Stimulated activated CD8-positive, alpha-beta memory T cell treated with anti-CD3 and anti-CD28 coated beads, Interleukin-12 subunit alpha, Interleukin-12 subunit beta, amount 100 ng/mL, for 4 hours (primary cell): ENCODE measurements around the gene ZNF138.
"Not testable (repeated sequence)": the region's sequence is repeated elsewhere in the genome, so short reads cannot be mapped to it uniquely, and the experiment has no call there.

Experiments
- DNase-seq: peaks from one replicate; pipeline ENCODE4 v3.0.0-alpha.2; 2020; ENCODE audit warnings: low read depth

ZNF138 gene

DNA sequence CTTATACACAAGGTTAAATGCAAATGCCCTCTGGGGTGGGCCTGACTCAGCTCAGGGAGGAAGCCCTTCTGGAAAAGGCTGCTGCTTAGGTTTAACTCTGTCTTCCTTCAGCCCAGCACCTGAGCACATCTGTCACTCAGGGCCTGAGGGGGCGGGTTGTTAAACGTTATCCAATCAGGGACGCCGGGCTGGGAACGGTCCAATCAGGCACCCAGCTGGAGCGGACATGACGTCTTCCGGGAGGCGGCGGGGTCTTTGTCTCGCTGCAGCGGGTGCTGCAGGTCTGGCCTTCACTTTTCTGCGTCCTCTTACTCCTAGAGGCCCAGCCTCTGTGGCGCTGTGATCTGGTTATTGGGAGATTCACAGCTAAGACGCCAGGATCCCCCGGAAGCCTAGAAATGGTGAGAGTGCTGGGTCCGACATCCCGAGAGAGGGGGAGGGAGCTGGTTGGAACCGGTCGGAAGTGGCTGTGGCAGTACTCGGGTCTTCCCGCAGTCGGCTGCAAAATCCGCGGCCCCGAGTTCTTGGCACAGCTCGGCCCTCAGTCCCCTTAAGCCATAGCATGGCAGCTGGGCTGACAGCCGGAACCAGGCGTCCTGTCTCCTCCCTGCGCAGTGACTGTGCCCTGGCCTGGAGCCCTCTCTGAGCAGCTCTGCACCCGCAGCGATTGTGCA, at the start of gene ZNF138:
Gene ZNF138, plus strand, starts transcription at position 258 of the 674 bp plus-strand sequence. Its CDS starts 141 bp downstream, at position 399.
- DNase-seq, result peak; percentile 82

DNA sequence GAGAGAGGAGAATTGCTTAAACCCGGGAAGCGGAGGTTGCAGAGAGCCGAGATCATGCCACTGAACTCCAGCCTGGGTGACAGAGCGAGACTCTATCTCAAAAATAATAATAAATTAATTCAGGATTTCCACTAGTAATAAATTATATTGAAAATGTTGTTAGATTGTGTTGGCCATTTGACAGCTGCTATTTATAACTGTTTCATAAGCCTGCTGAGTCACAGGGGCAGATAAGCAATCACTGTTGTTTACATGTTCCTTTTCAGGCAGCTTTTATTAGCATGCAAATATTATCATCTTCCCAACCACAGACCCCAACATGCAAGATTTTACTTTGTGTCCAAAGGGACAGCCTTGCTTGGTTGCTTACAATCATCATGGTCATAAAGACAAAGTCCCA, 49.5 kb upstream of the ZNF138 start:
- DNase-seq, result no peak

DNA sequence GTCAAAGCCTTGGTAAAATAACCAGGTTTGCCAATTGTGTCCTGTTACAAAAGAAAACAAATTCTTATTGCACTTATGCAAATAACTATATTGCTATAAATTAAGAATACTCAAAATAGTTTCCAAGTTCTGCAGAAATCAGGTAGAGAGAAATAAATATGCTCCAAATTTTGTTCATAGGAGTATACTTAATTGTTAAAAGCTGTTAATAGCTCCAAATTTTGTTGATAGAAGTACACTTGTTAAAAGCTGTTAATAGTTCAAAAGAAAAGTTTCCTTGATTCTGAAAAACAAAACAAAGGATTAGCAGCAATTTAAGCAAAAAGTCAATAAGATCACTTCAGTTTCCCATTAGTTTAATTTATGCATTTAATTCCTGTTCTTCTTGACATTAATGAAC, 46.4 kb upstream of the ZNF138 start:
- no peak for DNase-seq

GRCh38 chr7:64753032-64753431, 41.2 kb upstream of the ZNF138 start:
- DNase-seq, result no peak

DNA sequence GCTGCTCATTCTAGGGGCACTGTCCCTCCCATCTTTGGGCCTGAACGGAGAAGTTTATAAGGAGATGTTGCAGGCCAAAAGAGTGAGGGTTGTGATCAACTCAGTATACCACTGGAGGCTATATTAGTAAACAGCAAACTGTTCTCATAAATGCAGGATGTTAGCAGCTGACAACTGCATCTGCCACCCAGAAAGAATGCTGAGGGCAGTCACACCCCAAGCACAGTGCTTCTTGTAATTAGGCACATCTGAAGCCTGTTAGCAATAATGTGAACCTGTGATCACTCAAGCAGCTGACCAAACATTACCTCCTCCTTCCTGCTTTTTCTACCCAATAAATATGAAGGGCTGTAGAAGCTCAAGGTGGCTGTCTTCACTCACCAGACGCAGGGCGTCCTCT, 38.4 kb upstream of the ZNF138 start:
- no peak for DNase-seq

DNA sequence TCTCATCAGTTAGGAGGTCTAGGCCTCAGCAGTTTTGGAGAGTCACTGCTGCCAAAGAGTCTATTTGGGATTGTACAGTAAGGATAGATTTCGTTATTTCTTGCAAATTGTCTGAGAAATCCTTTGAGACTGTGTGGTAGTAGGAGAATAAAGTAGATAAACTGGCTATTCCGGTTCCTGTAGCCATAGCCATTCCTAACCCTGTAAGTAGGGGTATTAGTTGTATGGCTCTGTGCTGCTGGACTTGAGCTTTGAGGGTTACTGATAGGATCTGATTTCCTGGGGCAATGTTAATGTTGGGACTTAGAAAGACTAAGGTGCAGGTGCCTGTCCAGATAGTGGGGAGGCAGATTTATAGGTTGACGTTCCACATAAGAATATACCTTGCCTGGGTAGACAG, 36.1 kb upstream of the ZNF138 start:
- DNase-seq, result no peak

DNA sequence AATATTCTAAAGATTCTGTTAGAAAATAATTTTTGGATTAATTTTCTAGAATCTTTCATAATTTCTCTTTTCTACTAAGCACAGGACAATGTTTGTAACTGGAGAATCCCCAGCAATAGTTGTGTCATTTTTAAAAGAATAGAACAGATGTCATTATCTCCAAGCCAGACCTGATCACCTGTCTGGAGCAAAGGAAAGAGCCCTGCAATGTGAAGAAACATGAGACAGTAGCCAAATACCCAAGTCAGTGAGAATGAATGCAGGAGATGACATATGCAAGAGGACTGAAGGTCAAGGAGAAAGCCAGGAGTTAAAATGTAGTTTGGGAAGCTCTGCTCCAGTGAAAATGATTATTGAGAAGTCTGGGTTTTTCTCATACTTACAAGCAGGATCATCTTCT, 25.4 kb upstream of the ZNF138 start:
- DNase-seq, result no peak

DNA sequence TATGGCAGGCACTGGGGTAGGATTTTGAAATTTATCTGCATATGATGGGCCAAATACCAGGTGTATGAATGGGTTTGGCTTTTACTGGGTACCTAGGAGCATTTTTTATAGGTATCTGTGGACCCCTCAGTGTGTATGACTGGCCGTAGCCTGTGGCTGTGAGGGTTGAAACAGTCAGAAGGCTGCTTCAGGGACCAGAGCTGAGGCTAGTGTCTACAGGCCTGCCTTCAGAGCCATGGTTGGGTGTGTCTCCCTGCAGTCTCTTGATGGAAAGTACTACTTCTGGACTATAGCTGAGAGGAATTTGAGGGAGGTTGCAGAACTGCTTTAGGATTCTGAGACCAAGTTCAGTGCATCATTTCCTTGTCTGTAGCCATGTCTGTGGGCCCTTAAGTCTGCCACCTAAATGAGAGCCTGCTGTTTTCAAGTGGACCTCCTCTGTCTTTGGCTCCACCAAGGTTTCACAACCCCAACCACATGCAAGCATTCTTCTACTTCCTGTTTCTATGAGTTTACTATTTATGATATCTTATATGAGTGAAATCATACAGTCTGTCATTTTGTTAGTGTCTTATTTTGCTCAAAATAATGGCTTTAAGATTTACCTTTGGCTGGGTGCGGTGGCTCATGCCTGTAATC, 19.9 kb upstream of the ZNF138 start:
- no peak for DNase-seq

- no peak for DNase-seq
These were observed 18.9 kb upstream of the ZNF138 start for GRCh38 chr7:64775289-64775688.

- not testable (repeated sequence) for DNase-seq
These were observed 9.4 kb upstream of the ZNF138 start for GRCh38 chr7:64784842-64785241.

GRCh38 chr7:64787295-64787694, 6.9 kb upstream of the ZNF138 start:
- no peak for DNase-seq

DNA sequence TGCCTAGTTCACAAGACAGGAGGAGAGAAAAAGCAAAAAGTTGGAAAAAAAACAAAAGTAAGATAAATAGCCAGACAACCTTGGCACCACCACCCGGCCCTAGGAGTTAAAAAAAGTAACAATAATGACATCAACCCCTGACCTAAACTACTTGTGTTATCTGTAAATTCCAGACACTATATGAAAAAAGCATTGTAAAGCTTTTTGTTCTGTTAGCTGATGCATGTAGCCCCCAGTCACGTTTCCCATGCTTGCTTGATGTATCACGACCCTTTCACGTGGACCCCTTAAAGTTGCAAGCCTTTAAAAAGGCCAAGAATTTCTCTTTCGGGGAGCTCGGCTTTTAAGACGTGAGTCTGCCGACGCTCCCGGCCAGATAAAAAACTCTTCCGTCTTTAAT, 5.0 kb upstream of the ZNF138 start:
- not testable (repeated sequence) for DNase-seq

GRCh38 chr7:64793106-64793755, 997 bp upstream of the ZNF138 start:
- no peak for DNase-seq

GRCh38 chr7:64795176-64795575, 948 bp downstream of the ZNF138 start:
- DNase-seq, result no peak

- DNase-seq, result not testable (repeated sequence)
These were observed 4.9 kb downstream of the ZNF138 start for GRCh38 chr7:64799169-64799568.

GRCh38 chr7:64802699-64803098, 8.5 kb downstream of the ZNF138 start:
- DNase-seq, result no peak

DNA sequence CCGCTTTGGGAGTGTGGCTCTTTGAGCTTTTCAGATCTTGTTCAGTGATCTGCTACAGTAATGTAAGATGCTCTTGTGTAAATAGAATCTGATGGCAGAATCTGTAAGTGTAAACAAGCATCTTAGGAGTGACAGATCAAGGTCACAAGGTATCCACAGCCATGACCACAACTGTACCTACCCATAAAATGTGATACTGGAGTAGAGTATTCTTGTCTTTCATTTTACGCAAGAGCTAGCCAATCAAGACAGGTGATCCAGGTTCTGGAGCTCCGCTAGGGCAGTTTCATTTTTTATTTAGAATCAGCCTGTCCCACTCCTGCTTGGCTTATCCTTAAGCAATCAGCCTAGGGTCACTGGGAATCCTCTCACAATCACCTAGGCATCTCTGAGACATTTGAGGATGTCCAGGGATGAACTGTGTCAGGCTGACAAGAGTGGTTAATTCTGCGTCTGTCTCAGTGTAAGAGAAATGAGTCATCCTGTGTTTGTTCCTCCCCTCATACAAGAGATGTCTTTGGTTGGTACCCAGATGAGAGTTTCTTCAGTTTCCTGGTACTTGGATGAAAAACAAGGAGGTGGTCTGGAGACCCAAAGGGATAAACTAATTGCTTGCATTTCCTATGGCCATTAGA, 13.6 kb downstream of the ZNF138 start:
- DNase-seq, result no peak

DNA sequence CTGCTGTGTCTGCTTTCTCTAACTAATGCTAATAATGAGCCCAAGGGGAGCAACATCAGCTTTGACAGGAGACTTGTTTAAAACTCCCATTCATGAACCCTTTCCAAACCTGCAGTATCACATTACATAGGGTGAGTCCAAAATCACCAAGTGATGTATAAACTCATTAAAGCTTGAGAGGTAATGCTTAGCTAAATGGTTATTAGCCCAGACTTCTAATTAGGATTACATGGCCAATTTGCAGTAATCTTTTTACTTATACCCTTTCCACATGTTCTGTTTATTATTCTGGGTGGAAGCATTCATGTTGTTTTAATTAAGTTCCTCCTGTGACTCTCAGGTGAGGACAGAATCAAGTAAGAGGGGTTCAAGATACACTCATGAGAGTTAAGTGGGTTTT, 17.5 kb downstream of the ZNF138 start:
- no peak for DNase-seq

- no peak for DNase-seq
These were observed 36.7 kb downstream of the ZNF138 start for GRCh38 chr7:64830926-64831325.

GRCh38 chr7:64832136-64832535, 37.9 kb downstream of the ZNF138 start:
- DNase-seq, result no peak

GRCh38 chr7:64834989-64835388, 40.8 kb downstream of the ZNF138 start:
- DNase-seq, result no peak

DNA sequence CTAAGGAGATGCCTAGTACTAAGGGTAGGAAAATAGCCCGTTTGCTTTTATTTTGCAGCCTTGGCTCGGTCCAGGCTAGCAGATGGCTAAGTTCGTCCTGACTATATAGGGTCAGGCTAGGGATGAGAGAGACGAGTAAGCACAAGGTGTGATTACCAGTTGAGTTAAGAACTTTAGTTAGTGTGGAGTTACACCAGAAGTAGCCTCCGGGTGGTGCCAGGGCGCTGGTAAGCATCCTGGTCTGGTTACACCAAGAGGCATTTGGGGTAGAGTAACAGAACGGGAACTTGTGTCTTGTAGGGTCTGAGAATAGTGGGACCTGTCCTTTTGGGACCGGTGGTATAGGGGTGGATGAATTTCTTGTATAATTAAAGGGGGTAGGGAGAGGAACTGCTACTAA, 41.6 kb downstream of the ZNF138 start:
- not testable (repeated sequence) for DNase-seq

DNA sequence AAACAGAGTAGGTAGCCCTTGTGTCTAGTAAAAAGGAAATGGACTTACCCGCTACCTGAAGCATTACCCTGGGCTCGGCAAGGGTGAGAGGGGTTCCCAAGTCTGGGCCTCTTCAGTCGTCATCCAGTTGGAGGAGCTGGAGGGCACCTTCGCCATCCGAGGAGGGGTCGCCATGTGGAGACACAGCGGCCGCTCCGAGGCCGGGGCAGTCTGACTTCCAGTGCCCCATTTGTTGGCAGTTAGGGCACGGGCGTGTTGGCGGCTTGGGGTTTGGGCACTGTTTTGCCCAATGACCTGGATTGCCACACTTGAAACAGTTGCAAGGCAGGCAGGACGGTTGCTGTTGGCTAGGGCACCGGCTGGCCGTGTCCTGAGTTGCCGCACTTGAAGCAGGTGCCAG, 43.8 kb downstream of the ZNF138 start:
- not testable (repeated sequence) for DNase-seq
